GM21390 (cell line): ENCODE data around the gene MCEMP1.

Source experiments
- ATAC-seq: cut with Tn5 transposase; IDR thresholded peaks from one replicate; pipeline ENCODE4 v1.9.1; 2021; ENCODE audit not compliant: unreplicated experiment

The MCEMP1 gene

GRCh38 chr19:7725791-7726190 is 48.9 kb downstream of the MCEMP1 start:
- no peak for ATAC-seq

GRCh38 chr19:7729211-7729610 is 52.3 kb downstream of the MCEMP1 start:
- no peak for ATAC-seq
